ENCODE results near the gene STPG3. TPM values are rescaled to one million over a fixed set of nuclear protein-coding genes. Genes with fewer than 3 reads are reported as not detected.
A peak's percentile ranks its signal among the peaks of the same experiment; 100 is the strongest.

STPG3 gene
- total and polyA plus RNA-seq, 2 of the 13 experiments (the other 11 are each of a cell fraction or from before 2014, with no cell fraction given): not detected

DNA sequence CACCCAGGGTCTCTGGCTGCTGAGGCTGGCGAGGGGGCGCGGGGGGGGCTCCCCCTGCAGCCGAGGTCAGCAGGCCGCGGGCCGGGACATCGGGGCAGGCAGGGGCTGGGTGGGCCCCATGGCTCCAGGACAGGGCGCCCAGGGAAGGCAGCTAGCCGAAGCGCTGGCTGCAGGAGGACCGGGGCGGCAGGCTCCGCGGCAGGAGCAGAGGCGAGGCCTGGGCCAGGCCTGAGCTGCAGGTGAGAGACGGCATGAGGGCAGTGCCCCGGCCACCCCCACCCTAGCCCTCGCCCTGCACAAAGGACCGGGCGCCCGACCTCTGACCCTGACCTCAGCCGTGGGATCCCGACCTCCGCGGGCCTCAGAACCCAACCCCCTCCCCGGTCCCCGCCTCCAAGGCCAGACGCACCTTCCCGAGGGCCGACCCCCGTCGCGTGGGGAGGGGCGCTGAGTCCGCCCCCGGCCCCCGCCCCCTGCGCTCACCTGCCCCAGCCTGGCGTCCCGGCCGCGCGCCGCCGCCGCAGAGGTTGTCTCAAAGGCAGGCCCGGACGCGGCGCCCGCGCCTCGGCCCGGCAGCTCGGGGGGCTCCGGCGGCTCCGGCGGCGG lies 29.5 kb upstream of the STPG3 start (continued):
- TF ChIP-seq, protein P1, sequence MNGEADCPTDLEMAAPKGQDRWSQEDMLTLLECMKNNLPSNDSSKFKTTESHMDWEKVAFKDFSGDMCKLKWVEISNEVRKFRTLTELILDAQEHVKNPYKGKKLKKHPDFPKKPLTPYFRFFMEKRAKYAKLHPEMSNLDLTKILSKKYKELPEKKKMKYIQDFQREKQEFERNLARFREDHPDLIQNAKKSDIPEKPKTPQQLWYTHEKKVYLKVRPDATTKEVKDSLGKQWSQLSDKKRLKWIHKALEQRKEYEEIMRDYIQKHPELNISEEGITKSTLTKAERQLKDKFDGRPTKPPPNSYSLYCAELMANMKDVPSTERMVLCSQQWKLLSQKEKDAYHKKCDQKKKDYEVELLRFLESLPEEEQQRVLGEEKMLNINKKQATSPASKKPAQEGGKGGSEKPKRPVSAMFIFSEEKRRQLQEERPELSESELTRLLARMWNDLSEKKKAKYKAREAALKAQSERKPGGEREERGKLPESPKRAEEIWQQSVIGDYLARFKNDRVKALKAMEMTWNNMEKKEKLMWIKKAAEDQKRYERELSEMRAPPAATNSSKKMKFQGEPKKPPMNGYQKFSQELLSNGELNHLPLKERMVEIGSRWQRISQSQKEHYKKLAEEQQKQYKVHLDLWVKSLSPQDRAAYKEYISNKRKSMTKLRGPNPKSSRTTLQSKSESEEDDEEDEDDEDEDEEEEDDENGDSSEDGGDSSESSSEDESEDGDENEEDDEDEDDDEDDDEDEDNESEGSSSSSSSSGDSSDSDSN (CRISPR knock-in tag; IDR thresholded peaks at IDR 0.05): peak; percentile 45; the same call in 1 of the 2 replicates
- TF ChIP-seq, protein P2, sequence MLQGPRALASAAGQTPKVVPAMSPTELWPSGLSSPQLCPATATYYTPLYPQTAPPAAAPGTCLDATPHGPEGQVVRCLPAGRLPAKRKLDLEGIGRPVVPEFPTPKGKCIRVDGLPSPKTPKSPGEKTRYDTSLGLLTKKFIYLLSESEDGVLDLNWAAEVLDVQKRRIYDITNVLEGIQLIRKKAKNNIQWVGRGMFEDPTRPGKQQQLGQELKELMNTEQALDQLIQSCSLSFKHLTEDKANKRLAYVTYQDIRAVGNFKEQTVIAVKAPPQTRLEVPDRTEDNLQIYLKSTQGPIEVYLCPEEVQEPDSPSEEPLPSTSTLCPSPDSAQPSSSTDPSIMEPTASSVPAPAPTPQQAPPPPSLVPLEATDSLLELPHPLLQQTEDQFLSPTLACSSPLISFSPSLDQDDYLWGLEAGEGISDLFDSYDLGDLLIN (CRISPR knock-in tag; IDR thresholded peaks at IDR 0.05; ENCODE audit: borderline replicate concordance): no peak
- TF ChIP-seq ZNF577 (CRISPR knock-in tag; IDR thresholded peaks at IDR 0.05; ENCODE audit: borderline replicate concordance, low read depth): no peak
- no peak for TF ChIP-seq IKZF4 (CRISPR knock-in tag; IDR thresholded peaks at IDR 0.05; ENCODE audit: borderline replicate concordance, low read depth, not compliant biosample characterization)
- no peak for TF ChIP-seq IRF2 (CRISPR knock-in tag; IDR thresholded peaks at IDR 0.05)
- no peak for TF ChIP-seq TCF7L2 (IDR thresholded peaks at IDR 0.05; ENCODE audit: low read depth, low read length)
- TF ChIP-seq, protein P3, sequence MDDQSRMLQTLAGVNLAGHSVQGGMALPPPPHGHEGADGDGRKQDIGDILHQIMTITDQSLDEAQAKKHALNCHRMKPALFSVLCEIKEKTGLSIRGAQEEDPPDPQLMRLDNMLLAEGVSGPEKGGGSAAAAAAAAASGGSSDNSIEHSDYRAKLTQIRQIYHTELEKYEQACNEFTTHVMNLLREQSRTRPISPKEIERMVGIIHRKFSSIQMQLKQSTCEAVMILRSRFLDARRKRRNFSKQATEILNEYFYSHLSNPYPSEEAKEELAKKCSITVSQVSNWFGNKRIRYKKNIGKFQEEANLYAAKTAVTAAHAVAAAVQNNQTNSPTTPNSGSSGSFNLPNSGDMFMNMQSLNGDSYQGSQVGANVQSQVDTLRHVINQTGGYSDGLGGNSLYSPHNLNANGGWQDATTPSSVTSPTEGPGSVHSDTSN (CRISPR knock-in tag; IDR thresholded peaks at IDR 0.05; ENCODE audit: borderline replicate concordance): no peak
- TF ChIP-seq HNF4G (IDR thresholded peaks at IDR 0.05; ENCODE audit: borderline replicate concordance, low read depth, low read length): peak; percentile 49; the same call in 1 of the 2 replicates
- no peak for TF ChIP-seq HNF4G (CRISPR knock-in tag; IDR thresholded peaks at IDR 0.05; ENCODE audit: borderline replicate concordance, low read depth)
- no peak for TF ChIP-seq CHD2 (IDR thresholded peaks at IDR 0.05; ENCODE audit: low read depth, low read length)
- TF ChIP-seq NFYB (CRISPR knock-in tag; IDR thresholded peaks at IDR 0.05): no peak
- no peak for TF ChIP-seq KLF6 (CRISPR knock-in tag; IDR thresholded peaks at IDR 0.05)
- no peak for TF ChIP-seq SIX1 (CRISPR knock-in tag; IDR thresholded peaks at IDR 0.05; ENCODE audit: borderline replicate concordance)
- TF ChIP-seq NFE2 (CRISPR knock-in tag; IDR thresholded peaks at IDR 0.05): no peak
- no peak for TF ChIP-seq MAFK (conservative IDR thresholded peaks at IDR 0.05 in 1 of 2, IDR thresholded peaks at IDR 0.05 in 1 of 2; ENCODE audit: low read length in 2 of 2)
- no peak for TF ChIP-seq ZNF296 (CRISPR knock-in tag; conservative IDR thresholded peaks at IDR 0.05)
- no peak for TF ChIP-seq ZNF121 (CRISPR knock-in tag; IDR thresholded peaks at IDR 0.05)
- TF ChIP-seq, protein P4, sequence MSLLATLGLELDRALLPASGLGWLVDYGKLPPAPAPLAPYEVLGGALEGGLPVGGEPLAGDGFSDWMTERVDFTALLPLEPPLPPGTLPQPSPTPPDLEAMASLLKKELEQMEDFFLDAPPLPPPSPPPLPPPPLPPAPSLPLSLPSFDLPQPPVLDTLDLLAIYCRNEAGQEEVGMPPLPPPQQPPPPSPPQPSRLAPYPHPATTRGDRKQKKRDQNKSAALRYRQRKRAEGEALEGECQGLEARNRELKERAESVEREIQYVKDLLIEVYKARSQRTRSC (CRISPR knock-in tag; IDR thresholded peaks at IDR 0.05; ENCODE audit: low read depth): no peak
- no peak for TF ChIP-seq ZNF484 (CRISPR knock-in tag; IDR thresholded peaks at IDR 0.05; ENCODE audit: borderline replicate concordance, low read depth)
- TF ChIP-seq NR3C1 (CRISPR knock-in tag; IDR thresholded peaks at IDR 0.05): no peak
- no peak for TF ChIP-seq HOXA9 (CRISPR knock-in tag; IDR thresholded peaks at IDR 0.05; ENCODE audit: borderline replicate concordance)
- no peak for TF ChIP-seq ZFP62 (CRISPR knock-in tag; IDR thresholded peaks at IDR 0.05)
- TF ChIP-seq KMT2B (CRISPR knock-in tag; IDR thresholded peaks at IDR 0.05): no peak
- no peak for TF ChIP-seq MBNL3 (CRISPR knock-in tag; conservative IDR thresholded peaks at IDR 0.05)
- TF ChIP-seq NFKB2 (CRISPR knock-in tag; IDR thresholded peaks at IDR 0.05; ENCODE audit: borderline replicate concordance): no peak

Data from HepG2 (cell line).